Measurements from ENCODE around the gene UMODL1.

- TF ChIP-seq CTCF (IDR thresholded peaks at IDR 0.05) (no peak), POLR2A (IDR thresholded peaks at IDR 0.05) (no peak)
Measured at GRCh38 chr21:42085246-42086077, 14.3 kb downstream of the UMODL1 start.

Data from adrenal gland (tissue), 5 donors.